Caco-2 (cell line): ENCODE measurements around the gene PRPH2. TPM values are rescaled to one million over a fixed set of nuclear protein-coding genes. Genes with fewer than 3 reads are reported as not detected.

Experiments
- BruUV-seq: library from RNA; stranded (reverse); fragments of 400-500 nt; replicated peaks from 2 replicates; lab custom pipeline; 2021; lab: Mats Ljungman, UMichigan
- CTCF ChIA-PET: fragments of 300-600 bp; sonication (Branson Sonifier 250); formaldehyde crosslinking; loops from one replicate; lab custom pipeline; 2022; ENCODE audit warnings: antibody characterized with exemption; lab: Charles Lee
- POLR2A ChIA-PET: fragments of 300-600 bp; sonication (Branson Sonifier 250); formaldehyde crosslinking; loops from one replicate; lab custom pipeline; 2022; ENCODE audit warnings: antibody characterized with exemption; lab: Charles Lee
- DNase-seq, 2 experiments: peaks; one replicate each; pipeline versions ENCODE4 v3.0.0 to v3.0.0-alpha.2; 2020 to 2022
- H3K27me3 ChIP-seq: replicated peaks from 2 replicates; pipeline ENCODE4 v1.6.0; 2011; ENCODE audit warnings: low read length; ENCODE audit not compliant: control insufficient read depth, insufficient read depth
- H3K36me3 ChIP-seq: 2 replicates; pipeline ENCODE4 v1.5.1; 2011; ENCODE audit warnings: low read length; ENCODE audit not compliant: control insufficient read depth, insufficient read depth
- H3K4me1 ChIP-seq: fragments of 250-450 bp; sonication (Bioruptor Pico); 2 replicates; pipeline ENCODE4 v1.5.1; 2020; ENCODE audit warnings: mild to moderate bottlenecking
- H3K4me3 ChIP-seq: 2 replicates; pipeline ENCODE4 v1.5.1; 2011; ENCODE audit warnings: low read depth, mild to moderate bottlenecking, control low read depth, low read length
- H3K9me3 ChIP-seq: fragments of 250-450 bp; sonication (Bioruptor Pico); 2 replicates; pipeline ENCODE4 v1.5.1; 2020; ENCODE audit warnings: mild to moderate bottlenecking, moderate library complexity
- H3K27ac Mint-ChIP-seq: one replicate; pipeline ENCODE4 v1.8.0; 2022; ENCODE audit warnings: mixed read lengths; ENCODE audit not compliant: unreplicated experiment
- H3K27me3 Mint-ChIP-seq: one replicate; pipeline ENCODE4 v1.8.0; 2022; ENCODE audit warnings: mixed read lengths; ENCODE audit not compliant: insufficient read depth, unreplicated experiment
- H3K36me3 Mint-ChIP-seq: one replicate; pipeline ENCODE4 v1.8.0; 2022; ENCODE audit warnings: mild to moderate bottlenecking, mixed read lengths; ENCODE audit not compliant: insufficient read depth, unreplicated experiment
- H3K4me1 Mint-ChIP-seq: one replicate; pipeline ENCODE4 v1.8.0; 2022; ENCODE audit warnings: low read depth, mixed read lengths; ENCODE audit not compliant: unreplicated experiment
- H3K4me3 Mint-ChIP-seq: one replicate; pipeline ENCODE4 v1.8.0; 2022; ENCODE audit warnings: mild to moderate bottlenecking, moderate library complexity, mixed read lengths; ENCODE audit not compliant: unreplicated experiment
- H3K9me3 Mint-ChIP-seq: one replicate; pipeline ENCODE4 v1.8.0; 2022; ENCODE audit warnings: mixed read lengths; ENCODE audit not compliant: unreplicated experiment
- intact Hi-C: fragments of 100-400 bp; cut with micrococcal nuclease; formaldehyde crosslinking; loops from one replicate; pipeline ENCODE4 v1.10.0; 2022; ENCODE audit not compliant: unreplicated experiment
- total RNA-seq: library from RNA; stranded (reverse); gene quantifications from 2 replicates; pipeline ENCODE4 v1.2.3, GENCODE V29; 2022
- TF ChIP-seq, protein P1 (sequence below), 2 experiments: fragments of 200-600 bp in 1 of 2; IDR thresholded peaks; 1 replicate in 1 of 2; 2 replicates in 1 of 2; pipeline versions ENCODE4 v1.5.1 to v1.8.0; 2011 to 2022; ENCODE audit warnings: antibody characterized with exemption in 1 of 2, control low read depth in 1 of 2, inconsistent platforms in 1 of 2, low read depth in 1 of 2, low read length in 1 of 2, mild to moderate bottlenecking in 1 of 2, moderate library complexity in 1 of 2; ENCODE audit not compliant: insufficient read depth in 1 of 2, severe bottlenecking in 1 of 2, unreplicated experiment in 1 of 2

Gene PRPH2
- total RNA-seq, 1 experiment from 2014 or later, result not detected

GRCh38 chr6:42720739-42721138 lies 1.7 kb downstream of the PRPH2 start:
- no TSS peak for BruUV-seq
- Histone ChIP-seq H3K9me3 (no peaks in the 10 kb centered on the region), H3K36me3 (no peaks in the 10 kb centered on the region), H3K4me3 (no peak overlapping the region), H3K27me3 (no peaks in the 10 kb centered on the region), H3K4me1 (no peaks in the 10 kb centered on the region)
- DNase-seq, result no peak
- ChIA-PET POLR2A (no interaction called here), CTCF (no interaction called here)
- Mint-ChIP-seq H3K27me3 (no peaks in the 10 kb centered on the region), H3K36me3 (no peaks in the 10 kb centered on the region), H3K9me3 (no peaks in the 10 kb centered on the region), H3K27ac (no peak overlapping the region), H3K4me3 (no peak overlapping the region), H3K4me1 (peaks cover 6% of the 10 kb centered on the region)
- TF ChIP-seq, protein P1, sequence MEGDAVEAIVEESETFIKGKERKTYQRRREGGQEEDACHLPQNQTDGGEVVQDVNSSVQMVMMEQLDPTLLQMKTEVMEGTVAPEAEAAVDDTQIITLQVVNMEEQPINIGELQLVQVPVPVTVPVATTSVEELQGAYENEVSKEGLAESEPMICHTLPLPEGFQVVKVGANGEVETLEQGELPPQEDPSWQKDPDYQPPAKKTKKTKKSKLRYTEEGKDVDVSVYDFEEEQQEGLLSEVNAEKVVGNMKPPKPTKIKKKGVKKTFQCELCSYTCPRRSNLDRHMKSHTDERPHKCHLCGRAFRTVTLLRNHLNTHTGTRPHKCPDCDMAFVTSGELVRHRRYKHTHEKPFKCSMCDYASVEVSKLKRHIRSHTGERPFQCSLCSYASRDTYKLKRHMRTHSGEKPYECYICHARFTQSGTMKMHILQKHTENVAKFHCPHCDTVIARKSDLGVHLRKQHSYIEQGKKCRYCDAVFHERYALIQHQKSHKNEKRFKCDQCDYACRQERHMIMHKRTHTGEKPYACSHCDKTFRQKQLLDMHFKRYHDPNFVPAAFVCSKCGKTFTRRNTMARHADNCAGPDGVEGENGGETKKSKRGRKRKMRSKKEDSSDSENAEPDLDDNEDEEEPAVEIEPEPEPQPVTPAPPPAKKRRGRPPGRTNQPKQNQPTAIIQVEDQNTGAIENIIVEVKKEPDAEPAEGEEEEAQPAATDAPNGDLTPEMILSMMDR (IDR thresholded peaks at IDR 0.05; ENCODE audit: insufficient read depth in 1 of 2, low read depth in 1 of 2, low read length in 1 of 2, severe bottlenecking in 1 of 2, unreplicated experiment in 1 of 2), result no peak
- intact Hi-C loops, result no loop called here

DNA sequence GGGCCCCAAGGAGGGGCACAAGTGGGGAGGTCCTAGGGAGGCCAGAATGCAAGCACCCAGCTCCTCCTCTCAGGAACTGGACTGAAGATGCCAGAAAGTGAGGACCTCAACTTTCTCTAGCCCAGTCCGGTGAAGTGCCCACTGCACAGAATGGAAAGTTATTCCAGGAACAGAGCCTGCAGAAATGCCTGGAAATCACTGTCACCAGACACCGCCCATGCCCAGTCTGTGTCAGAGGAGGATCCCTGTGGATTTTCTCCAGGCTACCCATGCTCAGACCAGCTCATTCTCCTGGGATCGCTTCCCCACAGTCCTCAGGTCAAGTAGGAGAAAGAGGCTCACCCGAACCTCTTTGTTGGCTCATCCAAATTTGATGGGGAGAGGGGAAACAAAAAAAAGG lies 6.5 kb downstream of the PRPH2 start:
- Histone ChIP-seq H3K27me3 (no peaks in the 10 kb centered on the region), H3K36me3 (no peaks in the 10 kb centered on the region), H3K9me3 (no peaks in the 10 kb centered on the region), H3K4me1 (no peaks in the 10 kb centered on the region), H3K4me3 (no peak overlapping the region)
- Mint-ChIP-seq H3K27ac (no peak overlapping the region), H3K4me3 (no peak overlapping the region), H3K9me3 (peaks cover 13% of the 10 kb centered on the region), H3K4me1 (peaks cover 5% of the 10 kb centered on the region), H3K27me3 (no peaks in the 10 kb centered on the region), H3K36me3 (no peaks in the 10 kb centered on the region)
- BruUV-seq, result no TSS peak
- no peak for DNase-seq
- intact Hi-C loops, result no loop called here
- ChIA-PET POLR2A (no interaction called here), CTCF (interaction anchor here (0.6 kb wide), 2 partner anchors 20 to 82 kb away, joined by 3 to 4 read pairs; no protein-coding TSS in a partner anchor)
- TF ChIP-seq, protein P1 (IDR thresholded peaks at IDR 0.05; ENCODE audit: insufficient read depth in 1 of 2, low read depth in 1 of 2, low read length in 1 of 2, severe bottlenecking in 1 of 2, unreplicated experiment in 1 of 2), result no peak

- POLR2A ChIA-PET, result no interaction called here
- TF ChIP-seq, protein P1 (IDR thresholded peaks at IDR 0.05; ENCODE audit: insufficient read depth in 1 of 2, low read depth in 1 of 2, low read length in 1 of 2, severe bottlenecking in 1 of 2, unreplicated experiment in 1 of 2), result no peak
- Mint-ChIP-seq H3K9me3 (peaks cover 13% of the 10 kb centered on the region), H3K4me3 (no peak overlapping the region), H3K27me3 (no peaks in the 10 kb centered on the region), H3K36me3 (no peaks in the 10 kb centered on the region), H3K27ac (no peak overlapping the region), H3K4me1 (peaks cover 12% of the 10 kb centered on the region)
- BruUV-seq, result no TSS peak
- intact Hi-C loops, result no loop called here
- Histone ChIP-seq H3K36me3 (no peaks in the 10 kb centered on the region), H3K9me3 (no peaks in the 10 kb centered on the region), H3K4me1 (no peaks in the 10 kb centered on the region), H3K27me3 (no peaks in the 10 kb centered on the region), H3K4me3 (no peak overlapping the region)
- CTCF ChIA-PET, result no interaction called here
- no peak for DNase-seq
Measured at GRCh38 chr6:42714098-42714761, 8.2 kb downstream of the PRPH2 start.
